GM19438 (cell line): ENCODE data around the gene DMC1.
"Not testable (repeated sequence)": the region's sequence is repeated elsewhere in the genome, so short reads cannot be mapped to it uniquely, and the experiment has no call there.

Source experiments
- ATAC-seq: cut with Tn5 transposase; IDR thresholded peaks from one replicate; pipeline ENCODE4 v1.9.1; 2021; ENCODE audit warnings: low read depth; ENCODE audit not compliant: unreplicated experiment

Gene DMC1

DNA sequence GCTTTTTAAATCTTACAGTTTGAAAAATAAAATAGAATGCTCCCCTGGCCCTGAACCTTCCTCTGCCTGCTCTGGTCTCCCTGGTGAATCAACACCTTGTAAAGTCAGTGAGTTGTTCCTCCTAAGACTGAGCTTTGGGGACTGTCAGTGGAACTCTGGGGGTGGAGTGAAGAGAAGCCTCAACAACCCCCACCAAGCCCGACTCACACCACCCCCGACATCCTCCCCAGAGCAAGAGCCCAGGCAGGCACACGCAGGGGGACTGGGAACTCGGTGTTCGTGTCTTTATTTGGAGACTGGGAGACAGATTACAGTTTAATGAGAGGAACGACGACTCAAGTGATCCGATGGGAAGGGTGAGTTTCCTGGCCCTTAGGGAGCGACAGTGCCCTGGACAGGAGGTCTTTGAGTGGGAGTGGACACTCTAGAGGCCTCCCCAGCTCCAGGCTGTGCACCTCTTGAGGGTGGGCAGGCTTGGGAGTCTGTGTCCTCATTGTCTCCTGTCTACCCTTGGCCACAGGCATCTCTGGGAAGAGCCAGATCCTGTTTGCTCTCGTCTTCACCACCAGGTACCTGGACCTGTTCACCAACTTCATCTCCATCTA lies 95.9 kb downstream of the DMC1 start:
- ATAC-seq: no peak

DNA sequence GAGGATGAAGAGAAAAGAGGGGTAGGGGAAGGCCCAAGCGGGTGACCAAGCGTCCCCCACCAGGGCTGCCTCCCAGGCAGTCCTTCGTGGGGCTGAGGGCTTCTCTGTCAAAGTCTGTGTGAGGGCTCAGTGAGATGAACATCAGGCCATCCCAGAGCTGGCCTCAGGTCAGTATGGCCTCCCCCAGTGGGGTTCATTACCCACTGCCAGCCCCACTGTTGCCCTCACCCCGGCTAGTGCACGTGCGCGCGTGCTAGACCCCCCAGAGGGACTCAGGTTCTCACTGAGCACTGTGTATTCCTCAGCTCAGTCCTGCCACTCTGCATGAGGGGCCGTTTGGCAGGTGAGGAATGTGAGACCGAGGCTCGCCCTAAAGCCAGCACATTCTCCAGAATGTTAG lies 98.7 kb downstream of the DMC1 start:
- no peak for ATAC-seq

DNA sequence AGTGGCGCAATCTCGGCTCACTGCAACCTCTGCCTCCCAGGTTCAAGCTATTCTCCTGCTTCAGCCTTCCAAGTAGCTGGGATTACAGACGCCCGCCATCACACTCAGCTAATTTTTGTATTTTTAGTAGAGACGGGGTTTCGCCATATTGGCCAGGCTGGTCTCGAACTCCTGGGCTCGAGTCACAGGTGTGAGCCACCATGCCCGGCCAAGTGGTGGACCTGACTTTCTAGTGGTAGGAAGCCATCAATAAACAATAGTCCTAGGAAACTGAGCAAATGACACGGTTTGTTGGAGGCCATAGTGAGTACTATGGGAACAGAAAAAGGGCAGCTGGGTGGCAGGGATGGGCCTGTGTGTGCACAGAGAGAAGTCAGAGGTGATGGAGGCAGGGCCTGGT lies 99.8 kb downstream of the DMC1 start:
- ATAC-seq: not testable (repeated sequence)

DNA sequence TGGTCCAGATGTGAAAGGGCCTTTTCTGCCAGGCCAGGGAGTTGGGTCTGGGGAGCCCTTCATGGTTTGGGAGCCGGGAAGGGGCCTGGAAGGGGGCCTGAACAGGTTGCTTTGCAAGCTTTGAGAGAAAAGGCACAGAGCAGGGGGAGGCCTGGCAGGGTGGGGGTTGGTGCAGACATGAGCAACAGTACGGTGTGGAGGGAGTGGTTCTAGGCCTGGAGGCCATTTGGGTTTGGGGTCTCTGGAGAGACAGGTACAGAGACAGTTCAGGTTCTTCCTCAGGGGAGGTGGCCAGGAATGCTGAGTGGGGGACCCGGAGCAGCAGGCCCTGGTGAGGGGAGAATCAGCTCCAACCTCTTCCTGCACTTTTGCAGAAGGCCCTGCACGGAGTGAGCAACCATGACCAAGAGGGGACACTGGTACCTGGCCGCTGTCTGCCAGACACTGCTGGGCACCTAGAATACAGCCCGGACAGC lies 100.6 kb downstream of the DMC1 start:
- ATAC-seq: no peak
